HEK293 (cell line): ENCODE results near the gene CNST.

Experiments
- RBAK ChIP-seq: fragments of 450-650 bp; formaldehyde crosslinking; IDR thresholded peaks from 2 replicates; pipeline ENCODE4 v1.5.1; 2016; ENCODE audit warnings: missing biosample characterization, missing genetic modification characterization
- REPIN1 ChIP-seq: fragments of 450-650 bp; formaldehyde crosslinking; IDR thresholded peaks from 2 replicates; pipeline ENCODE4 v1.5.1; 2017; ENCODE audit warnings: missing biosample characterization, missing genetic modification characterization, low read depth
- ZBTB7A ChIP-seq: fragments of 450-650 bp; formaldehyde crosslinking; IDR thresholded peaks from 2 replicates; pipeline ENCODE4 v1.5.1; 2016; ENCODE audit warnings: low read depth, missing biosample characterization, missing genetic modification characterization
- ZBTB8A ChIP-seq: fragments of 450-650 bp; formaldehyde crosslinking; IDR thresholded peaks from 2 replicates; pipeline ENCODE4 v1.5.1; 2016; ENCODE audit warnings: missing biosample characterization, missing genetic modification characterization
- TF ChIP-seq, protein P1 (sequence below): fragments of 450-650 bp; formaldehyde crosslinking; IDR thresholded peaks from 2 replicates; pipeline ENCODE4 v1.5.1; 2016; ENCODE audit warnings: missing biosample characterization, missing genetic modification characterization
- TF ChIP-seq, protein P2 (sequence below): fragments of 450-650 bp; formaldehyde crosslinking; IDR thresholded peaks from 2 replicates; pipeline ENCODE4 v1.5.1; 2016; ENCODE audit warnings: missing biosample characterization, missing genetic modification characterization
- TF ChIP-seq, protein P3 (sequence below): fragments of 450-650 bp; formaldehyde crosslinking; IDR thresholded peaks from 2 replicates; pipeline ENCODE4 v1.5.1; 2016; ENCODE audit warnings: missing biosample characterization, missing genetic modification characterization
- TF ChIP-seq, protein P4 (sequence below): fragments of 450-650 bp; formaldehyde crosslinking; IDR thresholded peaks from 2 replicates; pipeline ENCODE4 v1.5.1; 2016; ENCODE audit warnings: missing biosample characterization, missing genetic modification characterization

- TF ChIP-seq, protein P1, sequence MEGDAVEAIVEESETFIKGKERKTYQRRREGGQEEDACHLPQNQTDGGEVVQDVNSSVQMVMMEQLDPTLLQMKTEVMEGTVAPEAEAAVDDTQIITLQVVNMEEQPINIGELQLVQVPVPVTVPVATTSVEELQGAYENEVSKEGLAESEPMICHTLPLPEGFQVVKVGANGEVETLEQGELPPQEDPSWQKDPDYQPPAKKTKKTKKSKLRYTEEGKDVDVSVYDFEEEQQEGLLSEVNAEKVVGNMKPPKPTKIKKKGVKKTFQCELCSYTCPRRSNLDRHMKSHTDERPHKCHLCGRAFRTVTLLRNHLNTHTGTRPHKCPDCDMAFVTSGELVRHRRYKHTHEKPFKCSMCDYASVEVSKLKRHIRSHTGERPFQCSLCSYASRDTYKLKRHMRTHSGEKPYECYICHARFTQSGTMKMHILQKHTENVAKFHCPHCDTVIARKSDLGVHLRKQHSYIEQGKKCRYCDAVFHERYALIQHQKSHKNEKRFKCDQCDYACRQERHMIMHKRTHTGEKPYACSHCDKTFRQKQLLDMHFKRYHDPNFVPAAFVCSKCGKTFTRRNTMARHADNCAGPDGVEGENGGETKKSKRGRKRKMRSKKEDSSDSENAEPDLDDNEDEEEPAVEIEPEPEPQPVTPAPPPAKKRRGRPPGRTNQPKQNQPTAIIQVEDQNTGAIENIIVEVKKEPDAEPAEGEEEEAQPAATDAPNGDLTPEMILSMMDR (tag by site-specific recombination): no peak
- TF ChIP-seq, protein P2, sequence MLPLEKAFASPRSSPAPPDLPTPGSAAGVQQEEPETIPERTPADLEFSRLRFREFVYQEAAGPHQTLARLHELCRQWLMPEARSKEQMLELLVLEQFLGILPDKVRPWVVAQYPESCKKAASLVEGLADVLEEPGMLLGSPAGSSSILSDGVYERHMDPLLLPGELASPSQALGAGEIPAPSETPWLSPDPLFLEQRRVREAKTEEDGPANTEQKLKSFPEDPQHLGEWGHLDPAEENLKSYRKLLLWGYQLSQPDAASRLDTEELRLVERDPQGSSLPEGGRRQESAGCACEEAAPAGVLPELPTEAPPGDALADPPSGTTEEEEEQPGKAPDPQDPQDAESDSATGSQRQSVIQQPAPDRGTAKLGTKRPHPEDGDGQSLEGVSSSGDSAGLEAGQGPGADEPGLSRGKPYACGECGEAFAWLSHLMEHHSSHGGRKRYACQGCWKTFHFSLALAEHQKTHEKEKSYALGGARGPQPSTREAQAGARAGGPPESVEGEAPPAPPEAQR (tag by site-specific recombination): no peak
- TF ChIP-seq RBAK (tag by site-specific recombination) (no peak), REPIN1 (tag by site-specific recombination) (no peak), ZBTB8A (tag by site-specific recombination) (no peak), ZBTB7A (tag by site-specific recombination) (no peak)
- TF ChIP-seq, protein P3, sequence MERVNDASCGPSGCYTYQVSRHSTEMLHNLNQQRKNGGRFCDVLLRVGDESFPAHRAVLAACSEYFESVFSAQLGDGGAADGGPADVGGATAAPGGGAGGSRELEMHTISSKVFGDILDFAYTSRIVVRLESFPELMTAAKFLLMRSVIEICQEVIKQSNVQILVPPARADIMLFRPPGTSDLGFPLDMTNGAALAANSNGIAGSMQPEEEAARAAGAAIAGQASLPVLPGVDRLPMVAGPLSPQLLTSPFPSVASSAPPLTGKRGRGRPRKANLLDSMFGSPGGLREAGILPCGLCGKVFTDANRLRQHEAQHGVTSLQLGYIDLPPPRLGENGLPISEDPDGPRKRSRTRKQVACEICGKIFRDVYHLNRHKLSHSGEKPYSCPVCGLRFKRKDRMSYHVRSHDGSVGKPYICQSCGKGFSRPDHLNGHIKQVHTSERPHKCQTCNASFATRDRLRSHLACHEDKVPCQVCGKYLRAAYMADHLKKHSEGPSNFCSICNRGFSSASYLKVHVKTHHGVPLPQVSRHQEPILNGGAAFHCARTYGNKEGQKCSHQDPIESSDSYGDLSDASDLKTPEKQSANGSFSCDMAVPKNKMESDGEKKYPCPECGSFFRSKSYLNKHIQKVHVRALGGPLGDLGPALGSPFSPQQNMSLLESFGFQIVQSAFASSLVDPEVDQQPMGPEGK (tag by site-specific recombination): no peak
- TF ChIP-seq, protein P4, sequence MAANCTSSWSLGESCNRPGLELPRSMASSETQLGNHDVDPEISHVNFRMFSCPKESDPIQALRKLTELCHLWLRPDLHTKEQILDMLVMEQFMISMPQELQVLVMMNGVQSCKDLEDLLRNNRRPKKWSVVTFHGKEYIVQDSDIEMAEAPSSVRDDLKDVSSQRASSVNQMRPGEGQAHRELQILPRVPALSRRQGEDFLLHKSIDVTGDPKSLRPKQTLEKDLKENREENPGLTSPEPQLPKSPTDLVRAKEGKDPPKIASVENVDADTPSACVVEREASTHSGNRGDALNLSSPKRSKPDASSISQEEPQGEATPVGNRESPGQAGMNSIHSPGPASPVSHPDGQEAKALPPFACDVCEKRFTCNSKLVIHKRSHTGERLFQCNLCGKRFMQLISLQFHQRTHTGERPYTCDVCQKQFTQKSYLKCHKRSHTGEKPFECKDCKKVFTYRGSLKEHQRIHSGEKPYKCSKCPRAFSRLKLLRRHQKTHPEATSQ (tag by site-specific recombination): no peak
These were observed 76.5 kb downstream of the CNST start for GRCh38 chr1:246642719-246643118.
